HAP-1 (cell line): Measurements from ENCODE around the gene PIERCE2.
"Not testable (repeated sequence)": the region's sequence is repeated elsewhere in the genome, so short reads cannot be mapped to it uniquely, and the experiment has no call there.

Experiments used
- DNase-seq, 2 experiments: peaks; one replicate each; pipeline ENCODE4 v3.0.0-alpha.2; 2016 to 2020; ENCODE audit warnings: low spot score in 2 of 2
- H3K27me3 ChIP-seq: fragments of 250-450 bp; sonication (Bioruptor Pico); 2 replicates; pipeline ENCODE4 v1.5.1; 2020; ENCODE audit warnings: low read depth, mild to moderate bottlenecking, moderate library complexity
- H3K36me3 ChIP-seq: fragments of 250-450 bp; sonication (Bioruptor Pico); replicated peaks from 2 replicates; pipeline ENCODE4 v1.5.1; 2020; ENCODE audit warnings: mild to moderate bottlenecking
- H3K4me1 ChIP-seq: fragments of 250-450 bp; sonication (Bioruptor Pico); 2 replicates; pipeline ENCODE4 v1.5.1; 2020; ENCODE audit warnings: mild to moderate bottlenecking
- H3K4me3 ChIP-seq: fragments of 250-450 bp; sonication (Bioruptor Pico); 2 replicates; pipeline ENCODE4 v1.5.1; 2020; ENCODE audit warnings: mild to moderate bottlenecking, moderate library complexity
- H3K9me3 ChIP-seq: fragments of 250-450 bp; sonication (Bioruptor Pico); 2 replicates; pipeline ENCODE4 v1.5.1; 2020; ENCODE audit warnings: mild to moderate bottlenecking, moderate library complexity
- in situ Hi-C: fragments of 300-500 bp; cut with MboI; formaldehyde crosslinking; loops from 3 replicates; pipeline ENCODE4 v1.14.3; 2020; ENCODE audit warnings: low sequenced_read_pairs, inconsistent platforms, mixed read lengths

Gene PIERCE2, protein sequence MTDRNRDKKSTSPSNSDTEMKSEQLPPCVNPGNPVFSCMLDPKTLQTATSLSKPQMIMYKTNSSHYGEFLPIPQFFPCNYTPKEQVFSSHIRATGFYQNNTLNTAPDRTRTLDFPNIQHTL

GRCh38 chr15:55408012-55408928, at the start of gene PIERCE2, which contains the start of gene CCPG1:
Gene PIERCE2 (plus strand): TSS chr15:55408495. CDS start chr15:55408769, 274 bp downstream.
Gene CCPG1 (minus strand): TSS chr15:55408359. CDS start chr15:55389424, 18,935 bp downstream.
- Histone ChIP-seq H3K4me1 (peaks cover 12% of the 10 kb centered on the region), H3K36me3 (no peaks in the 10 kb centered on the region), H3K9me3 (no peaks in the 10 kb centered on the region), H3K4me3 (peak within 1 kb of the TSS; percentile 81), H3K27me3 (no peaks in the 10 kb centered on the region)
- in situ Hi-C loops: no loop called here
- peak; percentile 94 to 99 for DNase-seq

DNA sequence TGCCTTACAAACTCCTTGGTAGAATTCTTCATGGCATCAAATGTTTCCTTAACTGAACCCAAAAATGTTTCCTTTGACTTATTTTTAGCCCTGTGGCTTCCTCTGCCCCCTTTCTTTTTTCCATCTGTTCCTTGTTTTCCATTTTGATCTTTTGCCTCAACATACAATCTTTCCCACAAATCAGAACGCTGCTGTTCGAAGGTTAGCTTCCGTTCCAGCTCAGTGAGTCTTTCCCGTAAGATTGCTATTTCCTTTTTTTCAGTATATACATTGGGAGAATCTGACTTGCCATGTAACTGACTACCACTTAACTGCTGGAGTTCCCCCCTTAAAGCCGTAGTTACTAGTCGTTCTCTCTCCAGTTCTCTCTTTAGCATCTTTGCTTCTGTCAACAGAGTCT, 48.0 kb upstream of the PIERCE2 start:
- Histone ChIP-seq H3K36me3 (no peaks in the 10 kb centered on the region), H3K27me3 (no peaks in the 10 kb centered on the region), H3K9me3 (no peaks in the 10 kb centered on the region), H3K4me1 (no peaks in the 10 kb centered on the region; the same call in 1 of the 2 replicates), H3K4me3 (no peak overlapping the region)
- DNase-seq: no peak
- in situ Hi-C loops: no loop called here

DNA sequence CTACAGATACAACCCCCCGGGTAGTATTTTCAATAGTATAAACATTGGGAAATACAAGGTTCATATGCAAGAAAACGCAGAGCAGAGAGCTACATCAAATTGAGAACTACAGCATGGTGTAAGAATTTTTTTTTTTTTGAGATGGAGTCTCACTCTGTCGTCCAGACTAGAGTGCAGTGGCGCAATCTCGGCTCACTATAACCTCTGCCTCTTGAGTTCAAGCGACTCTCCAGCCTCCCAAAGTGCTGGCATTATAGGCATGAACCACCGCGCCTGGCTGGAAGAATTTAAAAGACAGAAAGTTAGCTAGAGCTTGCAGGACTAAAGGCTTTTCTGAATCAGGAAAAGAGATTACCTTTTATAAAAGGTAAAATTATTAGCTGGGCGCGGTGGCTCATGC, 47.2 kb upstream of the PIERCE2 start:
- H3K4me1 ChIP-seq: no peaks in the 10 kb centered on the region
- H3K9me3 ChIP-seq: no peaks in the 10 kb centered on the region
- in situ Hi-C loops: no loop called here
- H3K4me3 ChIP-seq: no peak overlapping the region
- no peaks in the 10 kb centered on the region for H3K27me3 ChIP-seq
- H3K36me3 ChIP-seq: no peaks in the 10 kb centered on the region
- DNase-seq: no peak

DNA sequence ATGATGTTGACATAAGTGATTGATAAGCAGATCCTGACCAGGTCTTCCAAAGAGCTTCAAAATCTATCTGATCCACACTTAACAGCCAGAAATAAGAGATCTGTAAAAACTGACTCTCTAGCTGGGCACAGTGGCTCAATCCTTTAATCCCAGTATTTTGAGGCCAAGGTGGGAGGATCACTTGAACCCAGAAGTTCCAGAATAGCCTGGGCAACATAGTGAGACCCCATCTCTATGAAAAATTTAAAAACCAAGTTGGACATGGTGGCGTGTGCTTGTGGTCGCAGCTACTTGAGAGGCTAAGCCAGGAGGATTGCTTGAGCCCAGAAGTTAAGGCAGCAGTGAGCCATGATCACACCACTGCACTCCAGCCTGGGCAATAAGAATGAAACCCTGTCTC, 45.7 kb upstream of the PIERCE2 start:
- Histone ChIP-seq H3K4me3 (no peak overlapping the region), H3K36me3 (no peaks in the 10 kb centered on the region), H3K9me3 (no peaks in the 10 kb centered on the region), H3K27me3 (no peaks in the 10 kb centered on the region), H3K4me1 (no peaks in the 10 kb centered on the region)
- no peak for DNase-seq
- in situ Hi-C loops: no loop called here

GRCh38 chr15:55366981-55367380, 41.3 kb upstream of the PIERCE2 start:
- Histone ChIP-seq H3K27me3 (no peaks in the 10 kb centered on the region), H3K4me1 (no peaks in the 10 kb centered on the region; the same call in 1 of the 2 replicates), H3K4me3 (no peak overlapping the region), H3K36me3 (no peaks in the 10 kb centered on the region), H3K9me3 (no peaks in the 10 kb centered on the region)
- no peak for DNase-seq
- in situ Hi-C loops: no loop called here

- Histone ChIP-seq H3K9me3 (no peaks in the 10 kb centered on the region), H3K36me3 (no peaks in the 10 kb centered on the region), H3K4me1 (no peaks in the 10 kb centered on the region; the same call in 1 of the 2 replicates), H3K4me3 (no peak overlapping the region), H3K27me3 (no peaks in the 10 kb centered on the region)
- in situ Hi-C loops: no loop called here
- no peak for DNase-seq
Measured at GRCh38 chr15:55372701-55373440, 35.4 kb upstream of the PIERCE2 start.

DNA sequence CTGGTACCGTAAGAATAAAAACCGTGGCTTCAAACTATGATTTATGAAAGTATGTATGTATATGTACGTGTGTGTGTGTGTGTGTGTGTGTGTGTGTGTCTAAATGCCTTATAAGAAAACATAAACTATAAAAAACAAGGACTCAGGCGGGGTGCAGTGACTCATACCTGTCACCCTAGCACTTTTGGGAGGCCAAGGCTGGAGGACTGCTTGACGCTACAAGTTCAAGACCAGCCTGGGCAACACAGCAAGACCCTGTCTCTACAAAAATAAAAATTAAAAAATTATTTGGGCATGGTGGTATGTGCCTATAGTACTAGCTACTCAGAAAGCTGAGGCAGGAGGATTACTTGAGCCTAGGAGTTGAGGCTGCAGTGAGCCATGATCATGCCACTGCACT, 29.2 kb upstream of the PIERCE2 start:
- no peaks in the 10 kb centered on the region for H3K27me3 ChIP-seq
- in situ Hi-C loops: no loop called here
- DNase-seq: no peak
- no peaks in the 10 kb centered on the region for H3K4me1 ChIP-seq
- H3K4me3 ChIP-seq: no peak overlapping the region
- no peaks in the 10 kb centered on the region for H3K36me3 ChIP-seq
- no peaks in the 10 kb centered on the region for H3K9me3 ChIP-seq

GRCh38 chr15:55381595-55381994, 26.7 kb upstream of the PIERCE2 start:
- Histone ChIP-seq H3K27me3 (no peaks in the 10 kb centered on the region), H3K4me3 (no peak overlapping the region), H3K4me1 (no peaks in the 10 kb centered on the region), H3K9me3 (no peaks in the 10 kb centered on the region), H3K36me3 (no peaks in the 10 kb centered on the region)
- in situ Hi-C loops: no loop called here
- no peak for DNase-seq

- Histone ChIP-seq H3K27me3 (no peaks in the 10 kb centered on the region), H3K4me3 (no peak overlapping the region), H3K9me3 (no peaks in the 10 kb centered on the region), H3K4me1 (no peaks in the 10 kb centered on the region), H3K36me3 (no peaks in the 10 kb centered on the region)
- DNase-seq: no peak
- in situ Hi-C loops: no loop called here
Measured at GRCh38 chr15:55383687-55384086, 24.6 kb upstream of the PIERCE2 start.

- H3K9me3 ChIP-seq: no peaks in the 10 kb centered on the region
- H3K4me1 ChIP-seq: no peaks in the 10 kb centered on the region
- no peaks in the 10 kb centered on the region for H3K27me3 ChIP-seq
- DNase-seq: no peak
- H3K4me3 ChIP-seq: no peak overlapping the region
- H3K36me3 ChIP-seq: no peaks in the 10 kb centered on the region
- in situ Hi-C loops: no loop called here
Measured at GRCh38 chr15:55387027-55387426, 21.3 kb upstream of the PIERCE2 start.

DNA sequence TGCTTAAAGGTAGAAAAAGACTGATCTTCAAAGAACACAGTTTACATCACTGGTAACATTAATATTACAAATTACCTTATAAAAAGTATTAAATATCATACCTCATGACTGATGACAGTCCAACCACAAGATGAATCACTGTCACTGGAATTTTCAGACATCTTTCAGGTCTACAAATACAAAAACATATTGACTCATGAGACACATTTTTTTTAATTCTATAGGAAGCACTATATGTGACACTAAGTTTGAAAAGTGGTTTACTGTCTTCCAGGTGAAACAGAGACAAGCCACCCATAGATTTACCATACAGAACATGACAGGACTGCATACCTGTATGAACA, 19.1 kb upstream of the PIERCE2 start:
- no peaks in the 10 kb centered on the region for H3K27me3 ChIP-seq
- H3K4me3 ChIP-seq: no peak overlapping the region
- DNase-seq: no peak
- H3K36me3 ChIP-seq: no peaks in the 10 kb centered on the region
- no peaks in the 10 kb centered on the region for H3K9me3 ChIP-seq
- no peaks in the 10 kb centered on the region for H3K4me1 ChIP-seq
- in situ Hi-C loops: no loop called here

- no peaks in the 10 kb centered on the region for H3K4me1 ChIP-seq
- in situ Hi-C loops: no loop called here
- 0 out of 2 replicates have a peak, but pooled peaks cover 2% of the 10 kb centered on the region for H3K9me3 ChIP-seq
- H3K4me3 ChIP-seq: no peak overlapping the region
- no peaks in the 10 kb centered on the region for H3K27me3 ChIP-seq
- H3K36me3 ChIP-seq: no peaks in the 10 kb centered on the region
- DNase-seq: no peak
Measured at GRCh38 chr15:55394694-55395093, 13.6 kb upstream of the PIERCE2 start.

DNA sequence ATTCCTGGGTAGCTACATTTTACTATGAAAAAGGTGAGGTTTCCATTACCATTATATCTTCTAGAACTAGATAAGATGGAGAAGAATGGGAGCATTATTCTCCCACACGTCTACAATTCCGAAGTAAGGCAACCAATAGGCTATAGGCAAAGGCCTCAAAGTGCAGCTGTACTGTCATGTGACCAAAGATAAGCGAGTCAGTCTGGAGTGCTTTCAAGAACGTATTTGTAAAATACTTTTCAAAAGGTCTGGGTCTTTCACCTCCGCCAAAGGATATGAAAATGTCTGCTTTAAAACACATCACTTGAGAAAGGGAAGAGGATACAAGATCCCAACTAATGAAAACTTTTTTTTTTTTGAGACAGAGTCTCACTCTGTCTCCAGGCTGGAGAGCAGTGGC, 10.1 kb upstream of the PIERCE2 start:
- no peak overlapping the region for H3K4me3 ChIP-seq
- 0 out of 2 replicates have a peak, but pooled peaks cover 2% of the 10 kb centered on the region for H3K9me3 ChIP-seq
- no peak for DNase-seq
- peaks cover 3% of the 10 kb centered on the region; the same call in 1 of the 2 replicates for H3K4me1 ChIP-seq
- no peaks in the 10 kb centered on the region for H3K36me3 ChIP-seq
- no peaks in the 10 kb centered on the region for H3K27me3 ChIP-seq
- in situ Hi-C loops: no loop called here

- H3K4me3 ChIP-seq, in situ Hi-C loops, H3K9me3 ChIP-seq, DNase-seq, H3K36me3 ChIP-seq, H3K27me3 ChIP-seq: not testable (repeated sequence)
- peaks cover 10% of the 10 kb centered on the region; the same call in 1 of the 2 replicates for H3K4me1 ChIP-seq
Measured at GRCh38 chr15:55400050-55400449, 8.2 kb upstream of the PIERCE2 start.
